ENCODE measurements around the gene LTK. TPM values are rescaled to one million over a fixed set of nuclear protein-coding genes. Genes with fewer than 3 reads are reported as not detected.
A peak's percentile ranks its signal among the peaks of the same experiment; 100 is the strongest.

Gene LTK
- total RNA-seq (0.91 TPM), polyA plus RNA-seq (ENCODE audit: insufficient read depth, low read depth, low replicate concordance) (6.7 TPM)
- long read RNA-seq, donor 1, result 0 reads
- long read RNA-seq, donor 2, result 0 reads
- long read RNA-seq, donor 3, result 0 reads
- long read RNA-seq, donor 4, result 0 reads
- long read RNA-seq, donor 5, result 0 reads
- long read RNA-seq, donor 6, result 0 reads
- long read RNA-seq, donor 7, partial matches to known transcripts, result 2 of 3 reads
- long read RNA-seq, donor 7, other reads (novel, unspliced or antisense), result 1 of 3 reads
- long read RNA-seq, donor 8, result 0 reads
- long read RNA-seq, donor 9, result 0 reads
- long read RNA-seq, donor 10, result 0 reads

- intact Hi-C loops (cut with DNase I), result no loop called here
- peak in 4 of 5 donors; percentile 72 to 85 (median 79) for DNase-seq
- no peaks in the 10 kb centered on the region for H3K36me3 ChIP-seq (ENCODE audit: control insufficient read depth in 2 of 3, insufficient read depth in 3 of 3, low read length in 3 of 3)
- H3K27me3 ChIP-seq (ENCODE audit: control insufficient read depth, insufficient read depth, low read length), result peaks cover 16% of the 10 kb centered on the region
- peaks cover 0 to 18% (median 0%) of the 10 kb centered on the region in 3 donors for H3K4me1 ChIP-seq (ENCODE audit: control insufficient read depth in 2 of 3, insufficient read depth in 2 of 3, low read depth in 1 of 3, low read length in 3 of 3)
- FAIRE-seq, result no peak
- H3K4me3 ChIP-seq (ENCODE audit: low read length in 3 of 3), result peak within 1 kb of the TSS in 2 of 3 donors; percentile 3 to 46
- no peak within 1 kb of the TSS for H3K9ac ChIP-seq (ENCODE audit: low read length in 3 of 3)
- no peaks in the 10 kb centered on the region for H3K9me3 ChIP-seq (ENCODE audit: control insufficient read depth in 2 of 3, insufficient read depth in 1 of 3, low read length in 3 of 3)
- no peak for TF ChIP-seq CTCF (IDR thresholded peaks at IDR 0.05; ENCODE audit: borderline replicate concordance, extremely low read depth, insufficient read depth)
- no peak within 1 kb of the TSS for H3K27ac ChIP-seq (ENCODE audit: low read depth in 2 of 2, low read length in 2 of 2)
Measured at GRCh38 chr15:41513506-41514227, at the start of gene LTK. Gene LTK (minus strand): TSS chr15:41513827. CDS start chr15:41513709, 118 bp downstream.

- FAIRE-seq, result no peak
- intact Hi-C loops (cut with DNase I), result no loop called here
- H3K4me1 ChIP-seq (ENCODE audit: control insufficient read depth in 2 of 3, insufficient read depth in 2 of 3, low read depth in 1 of 3, low read length in 3 of 3), result peaks cover under 1 to 18% (median 2%) of the 10 kb centered on the region in 3 donors
- H3K9me3 ChIP-seq (ENCODE audit: control insufficient read depth in 2 of 3, insufficient read depth in 1 of 3, low read length in 3 of 3), result no peaks in the 10 kb centered on the region
- no peak overlapping the region for H3K4me3 ChIP-seq (ENCODE audit: low read length in 3 of 3)
- H3K27ac ChIP-seq (ENCODE audit: low read depth in 2 of 2, low read length in 2 of 2), result no peak overlapping the region
- H3K36me3 ChIP-seq (ENCODE audit: control insufficient read depth in 2 of 3, insufficient read depth in 3 of 3, low read length in 3 of 3), result no peaks in the 10 kb centered on the region
- no peak for TF ChIP-seq CTCF (IDR thresholded peaks at IDR 0.05; ENCODE audit: borderline replicate concordance, extremely low read depth, insufficient read depth)
- no peak overlapping the region for H3K9ac ChIP-seq (ENCODE audit: low read length in 3 of 3)
- H3K27me3 ChIP-seq (ENCODE audit: control insufficient read depth, insufficient read depth, low read length), result no peaks in the 10 kb centered on the region
- peak in 4 of 5 donors; percentile 77 to 91 (median 86) for DNase-seq
Measured at GRCh38 chr15:41562784-41563198, 49.2 kb upstream of the LTK start.

- DNase-seq (no peak), FAIRE-seq (no peak)
- H3K27me3 ChIP-seq (ENCODE audit: control insufficient read depth, insufficient read depth, low read length), result no peaks in the 10 kb centered on the region
- peaks cover 0 to 19% (median 2%) of the 10 kb centered on the region in 3 donors for H3K4me1 ChIP-seq (ENCODE audit: control insufficient read depth in 2 of 3, insufficient read depth in 2 of 3, low read depth in 1 of 3, low read length in 3 of 3)
- no peaks in the 10 kb centered on the region for H3K36me3 ChIP-seq (ENCODE audit: control insufficient read depth in 2 of 3, insufficient read depth in 3 of 3, low read length in 3 of 3)
- no peak for TF ChIP-seq CTCF (IDR thresholded peaks at IDR 0.05; ENCODE audit: borderline replicate concordance, extremely low read depth, insufficient read depth)
- H3K4me3 ChIP-seq (ENCODE audit: low read length in 3 of 3), result no peak overlapping the region
- no peaks in the 10 kb centered on the region for H3K9me3 ChIP-seq (ENCODE audit: control insufficient read depth in 2 of 3, insufficient read depth in 1 of 3, low read length in 3 of 3)
- intact Hi-C loops (cut with DNase I), result no loop called here
- no peak overlapping the region for H3K9ac ChIP-seq (ENCODE audit: low read length in 3 of 3)
- no peak overlapping the region for H3K27ac ChIP-seq (ENCODE audit: low read depth in 2 of 2, low read length in 2 of 2)
Measured at GRCh38 chr15:41562244-41562643, 48.6 kb upstream of the LTK start.

Measured in kidney (tissue), 22 donors.